Spinal cord (tissue), 10 donors: ENCODE measurements around the gene ZNF594. TPM values are rescaled to one million over a fixed set of nuclear protein-coding genes. Genes with fewer than 3 reads are reported as not detected.
"Not testable (repeated sequence)": the region's sequence is repeated elsewhere in the genome, so short reads cannot be mapped to it uniquely, and the experiment has no call there.

Source experiments
- DNase-seq, 6 donors: peaks; one replicate each; pipeline versions ENCODE4 v3.0.0 to v3.0.0-alpha.2; 2013 to 2015; ENCODE audit warnings: low spot score in 6 of 6, low read depth in 4 of 6
- H3K27ac ChIP-seq: one replicate; pipeline ENCODE4 v1.5.1; 2013; ENCODE audit warnings: low read depth, low read length, control low read depth
- H3K27me3 ChIP-seq: one replicate; pipeline ENCODE4 v1.6.1; 2013; ENCODE audit warnings: low read length; ENCODE audit not compliant: control insufficient read depth, insufficient read depth
- H3K36me3 ChIP-seq: one replicate; pipeline ENCODE4 v1.6.1; 2013; ENCODE audit warnings: low read length; ENCODE audit not compliant: control insufficient read depth, insufficient read depth
- H3K4me1 ChIP-seq: one replicate; pipeline ENCODE4 v1.6.1; 2013; ENCODE audit warnings: low read length; ENCODE audit not compliant: control insufficient read depth, insufficient read depth
- H3K4me3 ChIP-seq: one replicate; pipeline ENCODE4 v1.5.1; 2013; ENCODE audit warnings: low read depth, low read length, control low read depth
- H3K9me3 ChIP-seq: one replicate; pipeline ENCODE4 v1.6.1; 2013; ENCODE audit warnings: low read length; ENCODE audit not compliant: control insufficient read depth, insufficient read depth
- WGBS: methylation state at CpG from one replicate; pipeline ENCODE4 v1.1.5; 2013; ENCODE audit warnings: missing lambda C conversion rate; ENCODE audit not compliant: insufficient coverage; 5-methylcytosine and 5-hydroxymethylcytosine counted together
- polyA plus RNA-seq, 2 donors: library from polyadenylated mRNA; unstranded; fragments of 120-200 nt; gene quantifications; one replicate each; pipeline ENCODE4 v1.2.1, GENCODE V29; 2013; ENCODE audit not compliant: insufficient read length in 2 of 2
- total RNA-seq, 2 donors: library from RNA; depleted of rRNA in 1 of 2; stranded (reverse); fragments of 120-200 nt in 1 of 2; fragments of >200 nt in 1 of 2; gene quantifications; one replicate each; pipeline versions ENCODE4 v1.2.3 to v1.2.4, GENCODE V29; 2013 to 2014
- donor health status: healthy.

Gene ZNF594
- total and polyA plus RNA-seq, 4 donors: 12.4 to 25.9 (median 16.4) TPM

DNA sequence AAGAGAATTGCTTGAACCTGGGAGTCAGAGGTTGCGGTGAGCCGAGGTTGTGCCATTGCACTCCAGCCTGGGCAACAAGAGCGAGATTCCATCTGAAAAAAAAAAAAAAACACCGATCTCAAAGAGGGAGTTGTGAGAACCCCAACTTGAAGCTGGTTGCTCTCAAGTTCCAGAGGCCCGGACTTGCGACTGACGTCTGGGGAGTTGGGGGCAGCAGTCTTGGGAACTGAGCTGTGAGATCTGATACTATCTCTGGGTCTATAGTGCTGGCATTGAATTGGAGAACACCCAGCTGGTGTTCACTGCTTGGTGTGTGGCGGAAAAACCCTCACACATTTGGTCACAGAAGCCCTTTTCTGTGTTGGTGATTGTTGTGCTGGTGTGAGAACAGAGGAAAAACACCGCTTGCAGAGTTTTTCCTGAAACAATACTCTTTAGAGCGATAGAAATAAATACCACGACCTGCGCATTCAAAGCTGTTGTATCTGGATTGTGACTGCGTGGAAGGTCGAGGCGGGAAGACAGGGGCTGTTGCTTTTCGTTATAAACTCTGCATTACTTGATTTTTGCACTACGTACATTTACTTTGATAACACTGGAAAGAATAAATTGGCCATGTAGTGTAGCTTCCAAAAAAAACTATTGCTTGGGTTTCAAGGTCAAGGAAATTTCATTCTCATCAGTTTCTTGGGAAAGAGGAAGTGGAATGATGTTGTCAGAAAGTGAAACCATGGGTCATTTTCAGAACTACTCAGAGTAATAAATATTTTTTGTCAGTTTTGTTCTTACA is 34.2 kb upstream of the ZNF594 start:
- Histone ChIP-seq H3K27ac (no peak overlapping the region), H3K9me3 (no peaks in the 10 kb centered on the region), H3K36me3 (peaks cover 49% of the 10 kb centered on the region), H3K27me3 (no peaks in the 10 kb centered on the region), H3K4me3 (no peak overlapping the region), H3K4me1 (no peaks in the 10 kb centered on the region)
- no peak for DNase-seq
- WGBS: 94% methylated on average over 12 of the region's 17 CpGs

DNA sequence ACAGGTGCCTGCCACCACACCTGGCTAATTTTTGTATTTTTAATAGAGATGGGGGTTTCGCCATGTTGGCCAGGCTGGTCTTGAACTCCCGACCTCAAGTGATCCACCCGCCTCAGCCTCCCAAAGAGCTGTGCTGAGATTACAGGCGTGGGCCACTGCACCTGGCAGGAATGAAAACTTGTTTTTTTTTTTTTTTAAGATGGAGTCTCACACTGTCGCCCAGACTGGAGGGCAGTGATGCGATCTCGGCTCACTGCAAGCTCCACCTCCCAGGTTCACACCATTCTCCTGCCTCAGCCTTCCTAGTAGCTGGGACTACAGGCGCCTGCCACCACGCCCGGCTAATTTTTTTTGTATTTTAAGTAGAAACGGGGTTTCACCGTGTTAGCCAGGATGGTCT is 30.2 kb upstream of the ZNF594 start:
- not testable (repeated sequence) for DNase-seq, H3K4me3 ChIP-seq, H3K9me3 ChIP-seq, H3K27ac ChIP-seq, H3K27me3 ChIP-seq, H3K4me1 ChIP-seq
- 93% methylated on average over 5 of the region's 12 CpGs for WGBS
- peaks cover 27% of the 10 kb centered on the region for H3K36me3 ChIP-seq

DNA sequence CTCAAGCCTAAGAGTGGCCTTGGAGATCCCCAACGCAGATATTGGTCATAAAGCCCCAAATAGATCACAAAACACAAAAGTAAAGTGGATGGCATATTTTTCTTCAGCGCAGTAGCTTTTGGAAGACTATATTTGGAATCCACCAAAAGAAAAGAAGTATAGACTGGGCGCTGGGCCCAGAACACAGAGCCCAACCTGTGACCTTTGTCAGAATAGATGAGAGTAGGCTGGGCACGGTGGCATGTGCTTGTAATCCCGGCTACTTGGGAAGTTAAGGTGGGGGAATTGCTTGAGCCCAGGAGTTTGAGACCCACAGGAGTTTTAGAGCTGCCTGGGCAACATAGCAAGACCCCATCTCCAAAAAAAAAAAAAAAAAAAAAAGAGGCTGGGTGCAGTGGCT is 28.4 kb upstream of the ZNF594 start:
- Histone ChIP-seq H3K36me3 (peaks cover 38% of the 10 kb centered on the region), H3K4me1 (no peaks in the 10 kb centered on the region), H3K4me3 (no peak overlapping the region), H3K27ac (no peak overlapping the region), H3K27me3 (no peaks in the 10 kb centered on the region), H3K9me3 (no peaks in the 10 kb centered on the region)
- WGBS: 84% methylated on average over 3 of the region's 5 CpGs
- no peak for DNase-seq

DNA sequence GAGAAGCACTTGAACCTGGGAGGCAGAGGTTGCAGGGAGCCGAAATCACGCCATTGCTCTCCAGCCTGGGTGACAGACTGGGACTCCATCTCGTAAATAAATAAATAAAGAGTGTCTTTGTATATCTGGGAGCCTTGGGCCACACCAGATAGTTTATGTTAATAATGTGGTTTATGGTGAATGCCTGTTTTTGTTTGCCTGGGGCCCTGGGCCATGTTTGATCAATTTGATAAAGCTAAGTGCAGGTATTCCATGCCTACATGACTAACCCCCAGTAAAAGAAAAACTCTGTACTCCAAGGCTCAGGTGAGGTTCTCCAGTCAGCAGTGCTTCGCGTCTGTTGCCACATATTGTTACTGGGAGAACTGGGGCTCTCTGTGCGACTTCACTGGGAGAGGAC is 27.9 kb upstream of the ZNF594 start:
- Histone ChIP-seq H3K36me3 (peaks cover 40% of the 10 kb centered on the region), H3K9me3 (no peaks in the 10 kb centered on the region), H3K4me1 (no peaks in the 10 kb centered on the region), H3K4me3 (no peak overlapping the region), H3K27ac (no peak overlapping the region), H3K27me3 (no peaks in the 10 kb centered on the region)
- WGBS: 95% methylated on average over 4 of the region's 6 CpGs
- no peak for DNase-seq

DNA sequence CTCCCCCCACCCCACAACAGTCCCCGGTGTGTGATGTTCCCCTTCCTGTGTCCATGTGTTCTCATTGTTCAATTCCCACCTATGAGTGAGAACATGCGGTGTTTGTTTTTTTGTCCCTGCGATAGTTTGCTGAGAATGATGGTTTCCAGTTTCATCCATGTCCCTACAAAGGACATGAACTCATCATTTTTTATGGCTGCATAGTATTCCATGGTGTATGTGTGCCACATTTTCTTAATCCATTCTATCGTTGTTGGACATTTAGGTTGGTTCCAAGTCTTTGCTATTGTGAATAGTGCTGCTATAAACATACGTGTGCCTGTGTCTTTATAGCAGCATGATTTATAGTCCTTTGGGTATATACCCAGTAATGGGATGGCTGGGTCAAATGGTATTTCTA is 25.9 kb upstream of the ZNF594 start:
- H3K27me3 ChIP-seq, DNase-seq, H3K4me3 ChIP-seq, H3K4me1 ChIP-seq, H3K9me3 ChIP-seq, H3K27ac ChIP-seq: not testable (repeated sequence)
- no CpG with 5 or more reads among the region's 5 CpGs for WGBS
- peaks cover 32% of the 10 kb centered on the region for H3K36me3 ChIP-seq

DNA sequence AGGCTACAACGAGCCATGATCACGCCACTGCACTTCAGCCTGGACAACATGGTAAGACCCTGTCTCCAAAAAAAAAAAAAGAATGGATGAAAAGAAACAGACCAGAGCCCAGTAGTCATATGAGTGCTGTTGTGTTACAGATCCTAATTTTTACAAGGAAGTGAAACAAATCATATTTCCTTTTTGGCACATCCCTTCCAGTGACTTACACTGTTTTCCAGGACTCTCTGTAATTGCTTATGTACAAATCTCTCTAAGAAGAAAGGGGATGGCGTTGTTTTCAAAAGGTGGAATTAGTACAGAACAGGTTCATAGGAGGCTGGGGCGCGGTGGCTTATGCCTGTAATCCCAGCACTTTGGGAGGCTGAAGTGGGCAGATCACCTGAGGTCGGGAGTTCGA is 19.8 kb upstream of the ZNF594 start:
- no CpG with 5 or more reads among the region's 7 CpGs for WGBS
- no peaks in the 10 kb centered on the region for H3K4me1 ChIP-seq
- DNase-seq: no peak
- H3K9me3 ChIP-seq: no peaks in the 10 kb centered on the region
- H3K36me3 ChIP-seq: peaks cover 34% of the 10 kb centered on the region
- H3K4me3 ChIP-seq: no peak overlapping the region
- no peaks in the 10 kb centered on the region for H3K27me3 ChIP-seq
- no peak overlapping the region for H3K27ac ChIP-seq

DNA sequence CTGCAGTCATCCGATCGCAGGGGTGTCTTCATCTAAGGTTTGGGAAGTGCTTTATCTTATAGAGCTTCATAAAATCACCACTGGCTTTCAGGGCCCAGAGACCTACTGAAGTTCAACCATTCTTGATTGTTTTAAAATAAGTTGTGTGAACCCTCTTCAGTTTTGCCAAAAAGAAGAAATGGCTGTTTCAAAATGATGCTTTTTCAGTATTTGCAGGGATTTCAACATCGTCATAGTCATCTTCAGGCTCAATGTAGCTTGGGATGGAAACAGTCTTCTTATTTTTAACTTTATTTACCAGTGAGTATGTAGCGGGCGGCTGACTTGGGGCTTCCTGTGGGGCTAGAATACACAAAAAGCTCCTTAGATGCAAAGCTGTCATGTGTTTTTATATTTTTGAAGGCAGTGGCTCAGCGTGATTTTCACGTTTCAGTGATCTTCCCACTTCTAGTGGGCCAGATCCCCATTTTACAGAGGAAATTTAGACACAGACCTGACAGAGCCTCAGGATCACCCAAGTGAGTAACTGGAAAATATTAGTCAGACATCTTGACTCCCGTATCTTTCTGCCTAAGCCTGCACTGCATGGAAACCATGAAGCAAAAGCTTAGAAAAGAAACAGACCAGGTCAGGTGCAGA is 19.1 kb upstream of the ZNF594 start:
- Histone ChIP-seq H3K36me3 (peaks cover 29% of the 10 kb centered on the region), H3K9me3 (no peaks in the 10 kb centered on the region), H3K27ac (no peak overlapping the region), H3K4me1 (no peaks in the 10 kb centered on the region), H3K27me3 (no peaks in the 10 kb centered on the region), H3K4me3 (no peak overlapping the region)
- DNase-seq: no peak
- no CpG with 5 or more reads among the region's 8 CpGs for WGBS

DNA sequence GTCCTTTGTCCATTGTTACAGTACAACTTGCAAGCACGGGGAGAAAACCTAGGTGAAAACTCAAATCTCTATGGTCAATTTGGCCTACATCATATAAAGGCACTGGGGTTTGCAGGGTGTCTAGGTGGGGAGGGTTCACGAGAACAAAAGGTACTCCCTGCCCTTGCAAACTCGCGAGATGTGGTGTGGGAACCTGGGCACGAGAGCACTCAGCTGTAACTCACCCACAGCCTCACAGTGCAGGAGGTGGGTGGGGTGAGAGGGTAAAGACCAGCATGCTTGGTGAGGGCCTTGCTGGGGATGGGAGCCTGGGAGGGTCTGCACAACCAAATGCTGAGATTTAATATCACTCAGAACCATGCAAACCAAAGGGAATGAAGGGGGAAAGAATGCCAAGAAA is 18.4 kb upstream of the ZNF594 start:
- 100% methylated on average over 1 of the region's 5 CpGs for WGBS
- Histone ChIP-seq H3K9me3 (no peaks in the 10 kb centered on the region), H3K36me3 (peaks cover 23% of the 10 kb centered on the region), H3K27me3 (no peaks in the 10 kb centered on the region), H3K27ac (no peak overlapping the region), H3K4me1 (no peaks in the 10 kb centered on the region), H3K4me3 (no peak overlapping the region)
- no peak for DNase-seq

DNA sequence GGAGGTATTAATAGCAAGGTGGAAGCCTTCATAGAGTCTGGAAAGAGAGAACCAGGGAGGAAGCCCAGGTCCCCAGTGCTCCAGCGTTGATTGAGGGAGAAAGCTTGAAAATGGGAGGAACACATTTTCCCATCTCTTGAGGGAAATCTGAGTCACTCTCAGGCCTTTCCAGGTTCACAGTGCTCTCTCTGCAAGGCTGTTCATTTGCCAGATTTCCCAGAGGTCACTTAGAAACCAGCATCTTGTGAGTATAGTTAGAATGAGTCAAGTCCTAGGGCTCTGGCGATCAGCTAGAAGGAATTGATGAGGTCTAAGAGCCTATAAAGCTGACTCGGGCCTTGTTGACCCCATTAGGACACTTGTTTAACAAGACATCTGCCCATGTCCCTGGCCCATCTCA is 17.7 kb upstream of the ZNF594 start:
- no peaks in the 10 kb centered on the region for H3K27me3 ChIP-seq
- DNase-seq: no peak
- WGBS: 89% methylated on average over 2 of the region's 3 CpGs
- no peaks in the 10 kb centered on the region for H3K9me3 ChIP-seq
- no peak overlapping the region for H3K27ac ChIP-seq
- peaks cover 18% of the 10 kb centered on the region for H3K36me3 ChIP-seq
- no peaks in the 10 kb centered on the region for H3K4me1 ChIP-seq
- H3K4me3 ChIP-seq: no peak overlapping the region

DNA sequence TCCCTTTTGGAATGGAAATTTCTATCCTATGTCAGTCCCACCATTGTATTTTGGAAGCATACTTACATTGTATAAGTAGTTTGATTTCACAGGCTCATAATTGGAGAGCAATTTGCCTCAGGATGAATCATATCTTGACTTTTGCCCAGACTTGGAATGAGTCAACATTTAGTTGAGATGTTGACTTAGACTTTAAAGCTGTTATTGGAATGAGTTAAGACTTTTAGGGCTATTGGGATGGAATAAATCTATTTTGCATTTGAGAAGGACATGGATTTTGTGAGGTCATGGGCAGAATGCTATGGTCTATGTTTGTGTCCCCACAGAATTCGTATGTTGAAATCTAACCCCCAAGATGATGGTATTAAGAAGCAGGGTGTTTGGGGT is 12.2 kb upstream of the ZNF594 start:
- peaks cover 5% of the 10 kb centered on the region for H3K36me3 ChIP-seq
- no peak for DNase-seq
- WGBS: 100% methylated on average over 1 of the region's 1 CpG
- no peaks in the 10 kb centered on the region for H3K9me3 ChIP-seq
- no peaks in the 10 kb centered on the region for H3K27me3 ChIP-seq
- H3K27ac ChIP-seq: no peak overlapping the region
- no peak overlapping the region for H3K4me3 ChIP-seq
- H3K4me1 ChIP-seq: no peaks in the 10 kb centered on the region
